Myocyte (in vitro differentiated cells): ENCODE measurements around the gene GDF9. TPM values are rescaled to one million over a fixed set of nuclear protein-coding genes. Genes with fewer than 3 reads are reported as not detected.

ENCODE experiments used
- DNase-seq: peaks from one replicate; pipeline ENCODE4 v3.0.0-alpha.2; 2012; ENCODE audit warnings: low read depth
- polyA plus RNA-seq: library from polyadenylated mRNA; unstranded; fragments of >200 nt; gene quantifications from one replicate; pipeline ENCODE4 v1.2.1, GENCODE V29; 2012; ENCODE audit warnings: missing spikeins
- total RNA-seq: library from RNA; depleted of rRNA; stranded (reverse); fragments of >200 nt; gene quantifications from 2 replicates; pipeline ENCODE4 v1.2.3, GENCODE V29; 2014

The GDF9 gene, protein sequence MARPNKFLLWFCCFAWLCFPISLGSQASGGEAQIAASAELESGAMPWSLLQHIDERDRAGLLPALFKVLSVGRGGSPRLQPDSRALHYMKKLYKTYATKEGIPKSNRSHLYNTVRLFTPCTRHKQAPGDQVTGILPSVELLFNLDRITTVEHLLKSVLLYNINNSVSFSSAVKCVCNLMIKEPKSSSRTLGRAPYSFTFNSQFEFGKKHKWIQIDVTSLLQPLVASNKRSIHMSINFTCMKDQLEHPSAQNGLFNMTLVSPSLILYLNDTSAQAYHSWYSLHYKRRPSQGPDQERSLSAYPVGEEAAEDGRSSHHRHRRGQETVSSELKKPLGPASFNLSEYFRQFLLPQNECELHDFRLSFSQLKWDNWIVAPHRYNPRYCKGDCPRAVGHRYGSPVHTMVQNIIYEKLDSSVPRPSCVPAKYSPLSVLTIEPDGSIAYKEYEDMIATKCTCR
- 0.27 and 0.57 TPM in 2 replicates for total RNA-seq
- 0.34 TPM for polyA plus RNA-seq

DNA sequence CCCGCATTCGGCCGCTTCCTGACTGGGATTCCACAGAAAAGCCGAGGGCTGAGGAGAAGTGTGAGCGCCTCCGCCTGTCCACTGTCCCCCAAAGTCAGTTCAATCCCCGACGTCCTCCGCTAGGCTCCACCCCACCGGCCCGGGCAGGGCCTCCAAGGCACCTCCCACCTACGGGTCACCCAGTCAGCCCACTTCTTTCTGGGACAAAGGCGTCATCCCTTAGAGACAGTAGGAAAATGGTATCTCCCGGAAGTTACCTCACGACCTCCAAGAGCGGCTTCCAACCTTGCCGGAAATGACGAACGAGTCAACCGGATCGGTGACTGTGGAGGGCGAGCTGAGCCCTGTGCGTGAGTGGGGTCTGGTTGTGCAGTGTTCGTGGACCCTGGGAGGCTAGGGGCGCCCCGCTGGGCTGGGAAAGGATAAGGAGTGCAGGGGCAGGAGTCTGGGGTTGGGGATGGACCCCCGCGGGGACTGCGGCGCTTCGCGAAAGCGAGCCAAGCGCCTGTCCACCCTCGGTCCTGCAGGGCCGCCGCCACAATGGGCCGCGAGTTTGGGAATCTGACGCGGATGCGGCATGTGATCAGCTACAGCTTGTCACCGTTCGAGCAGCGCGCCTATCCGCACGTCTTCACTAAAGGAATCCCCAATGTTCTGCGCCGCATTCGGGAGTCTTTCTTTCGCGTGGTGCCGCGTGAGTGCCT, at the start of gene GDF9, which contains the start of gene UQCRQ:
Gene GDF9 (minus strand): TSS at position 128 of the 704 bp plus-strand sequence. CDS start 1,936 bp downstream, outside the sequence.
Gene UQCRQ (plus strand): TSS at position 301 of the 704 bp plus-strand sequence. CDS start 240 bp downstream, at position 541.
- peak; percentile 100 for DNase-seq

DNA sequence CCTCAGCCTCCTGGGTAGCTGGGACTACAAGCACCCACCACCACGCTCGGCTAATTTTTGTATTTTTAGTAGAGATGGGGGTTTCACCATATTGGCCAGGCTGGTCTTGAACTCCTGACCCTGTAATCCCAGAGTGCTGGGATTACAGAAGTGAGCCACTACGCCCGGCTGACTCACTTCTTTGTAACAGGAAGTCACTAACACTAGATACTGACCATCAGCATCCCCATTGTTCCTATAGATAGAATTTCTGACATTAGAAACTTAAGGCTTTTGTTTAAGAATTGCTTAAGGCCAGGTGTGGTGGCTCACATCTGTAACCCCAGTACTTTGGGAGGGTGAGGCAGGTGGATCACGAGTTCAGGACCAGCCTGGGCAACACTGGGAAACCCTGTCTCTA, 49.4 kb upstream of the GDF9 start:
- DNase-seq: no peak

DNA sequence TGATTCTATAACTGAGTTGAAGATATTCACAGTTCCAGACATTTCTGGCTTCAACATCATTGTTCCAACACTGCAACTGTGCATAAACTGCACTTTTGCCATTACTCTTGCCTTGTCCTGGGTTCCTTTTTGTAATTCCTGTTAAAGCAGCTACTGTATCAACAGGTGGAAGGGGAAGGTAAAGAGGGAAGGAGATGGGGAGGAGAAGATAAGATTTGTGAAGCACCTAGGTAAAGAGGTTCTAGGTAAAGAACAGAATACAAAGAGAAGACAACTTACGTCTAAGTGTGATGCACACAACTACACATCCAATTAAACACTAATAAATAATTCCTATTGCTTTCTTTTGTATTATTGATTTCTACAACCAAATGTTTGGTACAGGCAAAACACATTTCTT, 43.4 kb upstream of the GDF9 start:
- DNase-seq: no peak

DNA sequence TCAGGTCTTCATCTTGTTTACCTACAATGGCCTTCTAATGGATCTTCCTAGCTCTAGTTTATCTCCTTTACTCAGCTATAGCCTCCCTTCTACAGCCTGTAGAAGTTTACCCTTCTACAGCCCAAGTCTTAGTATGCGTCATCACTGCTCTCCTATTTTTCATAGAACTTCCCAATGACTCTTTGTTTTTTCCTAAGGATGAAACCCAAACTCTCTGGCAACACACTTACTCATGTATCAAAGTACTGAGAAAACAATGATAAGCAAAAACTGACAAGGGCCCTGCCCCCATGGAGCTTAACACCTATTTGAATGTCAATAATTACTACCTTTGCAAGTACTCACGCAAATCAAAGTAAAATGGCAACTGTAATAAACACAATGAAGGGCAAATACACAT, 40.9 kb upstream of the GDF9 start:
- no peak for DNase-seq

DNA sequence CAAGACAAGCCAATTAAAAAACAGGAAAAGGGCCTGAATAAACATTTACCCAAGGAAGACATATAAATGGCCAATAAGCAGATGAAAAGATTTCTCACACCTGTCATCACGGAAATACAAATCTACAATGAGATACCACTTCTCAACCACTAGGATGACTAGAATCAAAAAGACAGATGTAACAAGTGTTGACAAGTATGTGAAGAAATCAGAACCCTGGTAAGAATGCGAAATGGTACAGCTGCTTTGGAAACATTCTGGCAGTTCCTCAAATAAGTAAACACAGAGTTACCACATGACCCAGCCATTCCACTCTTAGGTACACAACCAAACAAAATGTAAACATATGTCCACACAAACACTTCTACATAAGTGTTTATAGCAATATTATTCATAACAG, 39.7 kb upstream of the GDF9 start:
- peak; percentile 83 for DNase-seq

DNA sequence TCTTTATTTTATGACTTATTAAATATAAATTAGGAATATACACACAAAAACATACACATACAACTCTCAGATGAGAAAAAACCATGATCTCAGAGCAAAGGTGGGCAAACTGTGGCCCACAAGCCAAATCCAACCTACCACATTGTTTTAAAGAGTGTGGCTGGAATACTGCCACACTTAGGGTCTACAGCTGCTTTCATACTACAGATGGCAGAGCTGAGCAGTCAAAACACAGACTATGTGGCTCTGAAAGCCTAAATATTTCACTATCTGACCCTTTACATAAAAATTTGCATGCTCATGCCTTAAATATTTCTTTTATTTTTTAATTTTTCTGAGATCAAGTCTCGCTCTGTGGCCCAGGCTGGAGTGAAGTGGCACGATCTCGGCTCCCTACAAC, 35.5 kb upstream of the GDF9 start:
- DNase-seq: peak; percentile 45

DNA sequence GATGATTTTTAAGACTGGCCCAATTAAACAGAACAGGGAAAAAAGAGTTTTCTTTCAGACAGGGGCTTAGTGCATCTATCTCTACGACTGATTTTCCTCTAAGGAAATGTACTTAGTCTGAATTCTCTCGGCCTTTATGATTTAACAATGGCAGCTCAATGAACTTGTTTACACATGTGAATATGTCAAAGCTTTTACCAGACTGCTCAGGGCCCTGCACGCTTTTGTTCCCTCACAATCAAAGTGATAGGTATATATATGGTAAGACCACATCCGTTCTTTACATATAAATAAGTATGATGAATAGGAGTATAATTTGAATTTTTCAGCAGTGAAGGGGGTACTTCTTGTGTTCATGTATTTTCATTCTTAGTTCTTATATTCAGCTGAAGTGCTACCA, 34.8 kb upstream of the GDF9 start:
- DNase-seq: no peak

DNA sequence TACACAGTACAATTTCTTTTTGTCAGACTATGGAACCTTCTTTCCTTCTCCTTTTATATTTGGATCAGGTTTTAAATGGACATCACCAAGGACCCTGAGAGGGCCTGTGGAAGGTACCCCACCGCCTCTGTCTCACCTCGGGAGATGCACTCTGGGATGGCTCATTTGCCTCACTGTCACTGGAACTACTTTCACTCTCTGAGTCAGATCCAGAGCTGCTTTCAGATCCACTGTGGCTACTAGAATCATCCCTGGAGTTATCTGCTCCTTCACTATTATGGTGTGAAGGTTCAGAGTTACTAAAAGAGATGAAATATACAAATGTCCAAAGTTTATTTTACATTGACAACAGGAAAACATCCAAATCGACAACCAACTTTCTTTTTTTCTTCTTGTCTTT, 31.8 kb upstream of the GDF9 start:
- no peak for DNase-seq

DNA sequence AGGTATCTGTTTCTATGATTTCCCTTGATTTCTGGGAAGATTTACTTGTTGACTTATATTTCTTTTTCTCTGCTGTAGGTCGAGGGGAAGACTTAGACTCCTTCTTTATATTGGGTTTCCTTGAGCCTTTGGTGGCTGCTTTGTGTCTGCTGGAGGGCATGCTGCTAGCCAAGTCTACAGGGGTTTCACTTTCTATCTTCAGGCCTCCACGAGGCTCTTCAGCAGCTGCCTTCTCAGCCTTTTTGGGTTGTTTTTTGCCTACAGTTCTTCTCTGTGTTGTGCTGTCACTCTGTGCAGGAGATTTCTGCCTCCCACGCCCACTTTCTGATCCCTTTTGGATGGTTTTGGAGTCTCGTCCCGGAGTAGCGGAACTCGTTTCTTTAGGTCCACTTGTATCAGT, 30.4 kb upstream of the GDF9 start:
- DNase-seq: no peak

DNA sequence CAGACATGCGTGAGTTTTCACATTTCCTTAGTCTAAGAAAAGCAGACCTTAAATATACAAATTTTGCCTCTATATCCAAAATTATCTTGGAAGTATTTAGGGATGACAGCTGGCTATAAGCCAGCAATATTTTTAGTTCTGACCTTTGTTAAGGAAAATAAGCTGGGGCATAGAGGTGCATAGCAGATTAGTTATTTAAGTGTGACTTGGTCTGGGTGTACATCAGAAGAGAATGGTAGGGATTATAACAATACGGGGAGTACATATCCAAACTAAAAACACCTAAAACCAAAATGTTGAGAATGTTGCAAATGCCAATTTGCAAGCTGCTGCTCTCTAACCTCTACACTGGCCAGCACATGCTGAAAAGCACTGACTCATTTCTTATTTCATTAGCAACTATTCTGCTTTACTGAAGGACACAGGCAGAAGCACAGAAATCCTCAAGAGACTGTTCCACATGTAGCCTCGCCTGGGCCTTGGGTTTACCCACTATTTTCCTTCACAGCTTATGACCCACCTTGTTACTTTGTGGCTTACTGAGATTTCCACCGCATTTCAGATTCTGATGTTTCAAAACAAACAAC, 29.5 kb upstream of the GDF9 start:
- DNase-seq: no peak

DNA sequence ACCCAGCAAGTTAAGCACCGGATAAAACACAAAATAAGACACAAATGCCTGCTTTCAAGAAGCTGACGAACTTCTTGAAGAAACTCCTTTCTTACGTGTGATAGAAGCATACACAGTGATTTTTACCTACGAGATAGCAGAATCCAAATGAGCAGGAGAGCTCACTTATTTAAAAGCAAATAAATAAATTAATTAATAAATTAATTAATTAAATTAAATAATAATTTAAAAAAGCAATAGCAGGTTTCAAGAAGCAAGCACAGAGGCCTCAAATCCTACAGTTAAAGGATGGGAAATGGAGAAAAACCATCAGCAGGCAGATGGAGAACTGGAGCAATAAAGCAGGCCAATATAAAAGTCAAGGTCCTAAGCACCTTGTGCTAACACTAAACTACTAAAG, 24.5 kb upstream of the GDF9 start:
- DNase-seq: no peak

DNA sequence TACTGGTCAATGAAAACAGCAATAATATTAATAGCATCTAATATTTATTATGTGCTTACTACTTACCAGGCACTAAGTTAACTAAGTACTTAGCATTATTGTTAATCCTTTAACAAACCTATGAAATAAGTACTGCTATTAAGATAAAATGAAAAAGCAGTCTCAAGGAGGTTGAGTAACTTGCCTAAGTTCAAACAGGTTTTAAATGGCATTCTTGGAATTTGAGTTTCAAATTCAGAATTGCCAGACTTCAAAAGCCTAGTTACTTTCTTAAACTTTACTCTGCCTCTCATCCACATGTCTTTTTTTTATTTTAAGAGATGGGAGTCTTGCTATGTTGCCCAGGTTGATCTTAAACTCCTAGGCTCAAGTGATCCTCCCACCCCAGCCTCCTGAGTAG, 23.2 kb upstream of the GDF9 start:
- no peak for DNase-seq

DNA sequence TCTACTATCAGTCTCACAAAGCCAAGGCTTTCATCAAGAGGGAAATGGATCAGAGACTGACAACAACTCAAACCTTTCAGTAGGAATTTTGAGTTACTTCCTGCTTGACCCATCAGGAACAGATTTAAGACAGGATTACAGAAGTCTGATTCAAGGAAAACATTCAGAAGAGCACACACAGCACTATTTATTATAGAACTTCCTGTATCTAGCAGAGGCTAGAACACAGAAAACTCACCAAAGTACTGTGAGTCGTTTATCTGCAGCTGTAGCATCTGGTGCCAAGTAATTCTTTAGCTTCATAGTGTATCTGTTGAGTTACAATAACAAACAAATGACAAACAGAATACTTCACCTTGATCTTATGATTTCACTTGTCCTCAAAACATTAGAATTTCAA, 21.0 kb upstream of the GDF9 start:
- DNase-seq: no peak

DNA sequence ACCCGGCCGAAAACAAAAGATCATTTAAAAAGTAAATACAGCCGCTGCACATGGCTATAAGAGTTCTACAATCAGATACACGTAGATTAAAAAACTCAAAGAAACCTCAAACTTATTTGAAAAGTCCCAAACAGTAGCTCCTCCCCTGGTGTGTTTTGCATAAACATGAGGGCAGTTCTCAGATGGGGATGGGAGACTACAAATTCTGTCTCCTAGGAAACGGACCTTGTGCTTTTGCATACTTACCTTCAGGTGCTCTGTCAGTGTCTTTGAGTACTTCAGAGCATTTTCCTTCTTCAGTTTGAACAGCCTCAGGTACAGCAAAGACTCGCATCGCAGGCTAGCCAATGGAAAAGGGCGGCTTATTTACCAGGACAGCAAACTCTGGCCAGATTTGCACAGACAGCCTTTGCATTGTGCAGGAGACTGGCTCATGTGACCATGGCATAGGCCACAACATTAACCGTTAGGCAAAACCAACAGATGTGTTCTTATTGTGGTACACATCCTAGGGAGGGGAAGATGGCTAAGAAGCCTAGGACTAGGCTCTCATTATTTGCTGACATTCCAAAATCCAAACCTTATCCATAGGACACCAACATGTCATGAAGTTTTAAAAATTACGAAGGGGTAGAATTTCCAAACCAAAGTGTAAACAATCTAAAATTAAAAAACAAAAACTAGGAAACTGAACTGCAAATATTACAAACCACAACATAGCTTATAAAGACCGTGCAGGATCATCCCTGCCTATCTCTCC, 20.0 kb upstream of the GDF9 start:
- DNase-seq: no peak

DNA sequence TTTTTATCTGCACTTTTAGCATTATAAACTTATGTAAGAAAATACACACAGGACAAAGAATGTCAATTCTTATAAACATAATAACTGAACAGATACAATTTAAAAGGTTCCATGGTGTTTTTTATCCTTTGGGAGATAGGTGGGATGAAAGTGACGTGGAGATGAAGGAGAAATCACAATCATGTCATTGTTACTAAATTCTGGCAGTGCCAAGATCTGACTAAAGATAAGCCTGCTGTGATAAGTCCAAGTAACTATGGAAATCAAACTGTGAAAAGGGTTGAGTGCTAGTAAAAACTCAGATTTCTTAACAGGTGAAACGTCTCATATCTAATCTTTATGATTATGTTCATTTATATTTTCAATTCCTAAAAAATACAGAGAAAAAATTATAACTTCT, 18.3 kb upstream of the GDF9 start:
- no peak for DNase-seq

DNA sequence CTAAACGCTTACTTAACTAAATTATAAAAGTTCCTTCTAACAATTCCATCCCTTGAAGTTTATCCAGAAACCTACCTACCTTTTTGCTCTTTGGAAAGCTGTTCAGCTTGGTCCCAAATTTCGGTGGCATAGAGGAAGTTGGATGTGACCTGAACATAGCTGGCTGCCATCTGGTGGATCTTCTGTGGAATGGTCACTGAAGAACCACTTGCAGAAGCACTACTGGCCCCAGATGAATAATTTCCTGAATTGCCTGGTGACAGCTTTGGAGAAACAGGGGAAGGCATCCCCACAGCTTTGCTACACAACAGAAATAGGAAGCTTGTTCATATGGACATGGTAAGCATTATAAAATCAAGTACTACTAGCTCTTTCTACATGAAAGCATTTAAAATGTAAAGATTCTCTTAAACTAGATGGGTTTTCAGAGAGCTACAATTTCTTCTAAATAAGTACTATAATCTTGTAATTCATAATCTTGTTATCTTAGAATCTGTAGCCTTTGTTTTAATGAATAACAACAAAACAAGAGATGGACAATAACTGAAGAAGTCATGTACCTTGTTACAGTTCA, 17.1 kb upstream of the GDF9 start:
- peak; percentile 71 for DNase-seq

DNA sequence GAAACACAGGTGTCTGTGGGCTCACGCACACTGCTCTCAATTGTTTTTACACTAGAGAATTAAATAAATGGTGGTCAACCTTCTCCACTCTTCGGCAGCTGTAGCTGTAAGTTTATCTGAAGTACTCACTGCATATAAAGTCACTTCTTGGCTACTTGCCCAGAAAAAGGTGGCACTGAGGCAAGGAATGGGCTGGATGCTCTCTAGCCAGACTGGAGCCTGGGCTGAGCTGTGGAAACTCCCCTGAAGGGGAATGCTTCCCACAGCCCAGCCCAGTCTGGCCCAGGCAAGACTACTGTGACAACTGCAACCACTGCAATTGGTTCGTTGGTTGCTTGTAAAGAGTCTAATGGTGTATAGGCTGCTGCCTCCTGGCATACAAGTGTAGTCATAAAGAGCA, 11.7 kb upstream of the GDF9 start:
- peak; percentile 92 for DNase-seq

DNA sequence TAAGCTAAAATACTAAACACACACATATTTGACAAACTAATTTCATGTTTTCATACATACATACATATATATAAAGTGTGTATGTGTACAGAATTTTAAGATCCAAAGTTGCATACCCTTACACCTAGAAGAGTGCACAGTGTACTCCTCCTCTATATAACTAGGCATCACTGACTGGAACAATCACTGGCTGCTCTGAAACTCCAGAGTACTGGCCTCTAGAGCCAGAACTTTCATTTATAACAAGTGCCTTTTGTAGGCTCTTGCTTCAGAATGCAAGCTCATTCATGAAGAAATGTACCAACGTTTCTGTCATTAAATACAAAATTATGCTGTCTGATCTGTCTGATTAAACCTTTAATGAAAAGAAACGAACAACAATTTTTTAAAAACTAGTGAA, 11.2 kb upstream of the GDF9 start:
- DNase-seq: no peak

DNA sequence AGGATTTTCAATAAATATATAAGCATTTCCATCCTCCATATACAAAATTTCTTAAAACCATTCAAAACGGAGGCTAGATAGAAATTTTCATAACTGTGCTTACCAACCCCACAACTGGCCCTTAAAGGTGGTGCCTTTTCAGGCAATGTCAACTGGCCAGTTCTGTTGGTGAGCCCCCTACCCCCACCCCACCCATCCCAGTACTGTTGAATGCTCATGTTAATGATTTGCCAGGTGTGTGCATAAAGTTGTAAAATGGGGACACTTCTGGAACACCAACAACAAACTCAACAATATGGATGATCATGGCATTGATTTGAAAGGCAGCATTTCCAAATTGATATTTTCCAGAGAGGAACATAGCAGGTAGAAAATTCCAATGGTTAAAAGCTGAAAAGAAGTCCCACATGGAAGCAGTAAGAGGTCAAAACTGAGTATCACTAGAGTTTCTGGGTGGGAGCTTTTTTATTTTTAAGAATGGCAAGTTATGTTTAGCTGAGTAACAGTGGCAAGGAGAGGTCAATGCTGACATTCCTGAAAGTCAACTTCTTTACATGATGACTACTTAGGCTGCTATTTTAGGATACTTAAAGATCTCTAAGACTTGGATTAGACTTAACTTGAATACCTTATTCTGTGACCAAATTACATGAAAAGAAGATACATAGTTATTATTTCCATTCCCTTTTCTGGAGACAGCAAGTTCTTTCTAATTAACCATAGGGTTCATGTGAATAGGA, 9.9 kb upstream of the GDF9 start:
- no peak for DNase-seq

DNA sequence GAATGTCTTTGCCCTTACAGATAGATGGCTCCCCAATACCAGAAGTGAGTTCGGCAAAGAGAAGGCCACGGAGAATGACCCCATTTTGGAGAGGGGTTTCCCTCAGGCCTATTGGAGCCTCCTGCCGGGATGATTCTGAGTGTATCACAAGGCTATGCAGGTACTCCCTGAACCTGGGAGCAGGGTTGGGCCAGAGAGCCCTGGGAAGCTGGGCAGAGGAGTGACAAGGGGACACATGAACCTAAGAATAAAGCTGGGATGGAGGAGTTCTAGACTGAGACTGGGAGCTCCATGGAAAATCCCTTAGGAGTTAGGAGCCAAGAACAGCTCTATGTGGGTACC, 7.6 kb upstream of the GDF9 start:
- no peak for DNase-seq
